ENCODE results near the gene ATP6AP1. TPM values are rescaled to one million over a fixed set of nuclear protein-coding genes. Genes with fewer than 3 reads are reported as not detected.

The ATP6AP1 gene
- total and polyA plus RNA-seq, 9 of the 15 experiments (the other 6 are each of a cell fraction or from before 2014, with no cell fraction given): 8.3 to 90.5 (median 52.9) TPM

GRCh38 chrX:154459832-154460231 is 31.4 kb downstream of the ATP6AP1 start (continued):
- TF ChIP-seq MGA (IDR thresholded peaks at IDR 0.05): peak; percentile 26; the same call in 1 of the 2 replicates

Measured in K562 (cell line).